SK-N-MC (cell line): ENCODE data around the gene SH3D19.

Experiments
- EZH2 ChIP-seq: fragments of 200-600 bp; sonication (generic); IDR thresholded peaks from one replicate; pipeline ENCODE4 v1.6.1; 2017; ENCODE audit warnings: antibody characterized with exemption
- FOXP2 ChIP-seq: optimal IDR thresholded peaks from 2 replicates; pipeline ENCODE3; 2011; ENCODE audit warnings: mild to moderate bottlenecking, moderate library complexity; ENCODE audit not compliant: insufficient read depth; ENCODE audit errors: extremely low read length, control extremely low read depth
- POLR2AphosphoS5 ChIP-seq: IDR thresholded peaks from 2 replicates; pipeline ENCODE4 v1.6.1; 2012; ENCODE audit warnings: mild to moderate bottlenecking, low read depth, low read length, borderline replicate concordance

DNA sequence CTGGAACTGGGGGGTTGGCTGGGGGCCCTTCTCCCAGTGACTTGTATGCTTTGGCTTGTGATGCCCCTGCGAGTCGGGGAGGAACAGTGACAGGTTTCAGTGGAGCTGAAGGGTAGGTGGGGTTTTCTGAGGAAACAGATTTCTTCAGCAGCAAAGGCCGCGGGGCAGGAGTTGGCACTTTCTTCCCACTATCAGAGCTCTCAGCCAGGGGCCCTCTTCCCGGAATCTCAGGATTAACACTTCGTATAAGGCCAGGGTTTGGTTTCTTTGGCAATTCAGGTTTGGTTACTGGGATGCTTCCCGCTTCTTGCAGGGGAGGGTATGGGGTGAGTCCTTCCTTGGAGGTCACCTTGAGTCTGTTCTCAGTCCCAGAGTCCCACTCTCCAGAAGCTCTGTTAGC lies 150.6 kb downstream of the SH3D19 start:
- no peak for TF ChIP-seq EZH2
- no peak for TF ChIP-seq POLR2AphosphoS5
- no peak for TF ChIP-seq FOXP2
